SK-N-SH treated with all-trans-retinoic acid at 6 μM for 48 hours (cell line): ENCODE data around the gene TPCN1.

Source experiments
- OSR1 ChIP-seq: fragments of 250-450 bp; sonication (Bioruptor Pico); IDR thresholded peaks from 2 replicates; pipeline ENCODE4 v1.8.0; 2022; ENCODE audit warnings: moderate library complexity, mild to moderate bottlenecking, inconsistent platforms
- SNAI2 ChIP-seq: fragments of 250-450 bp; sonication (Bioruptor Pico); IDR thresholded peaks from 2 replicates; pipeline ENCODE4 v1.5.0; 2020; ENCODE audit warnings: mild to moderate bottlenecking, moderate library complexity
- TCF4 ChIP-seq: fragments of 250-450 bp; sonication (Bioruptor Pico); IDR thresholded peaks from 2 replicates; pipeline ENCODE4 v1.8.0; 2021; ENCODE audit warnings: mild to moderate bottlenecking, moderate library complexity, borderline replicate concordance
- TOX ChIP-seq: fragments of 250-450 bp; sonication (Bioruptor Pico); IDR thresholded peaks from 2 replicates; pipeline ENCODE4 v1.8.0; 2021; ENCODE audit warnings: mild to moderate bottlenecking, moderate library complexity, borderline replicate concordance
- ZFP3 ChIP-seq: fragments of 250-450 bp; sonication (Bioruptor Pico); IDR thresholded peaks from 2 replicates; pipeline ENCODE4 v1.5.0; 2020; ENCODE audit warnings: mild to moderate bottlenecking, moderate library complexity
- TF ChIP-seq, protein P1 (sequence below): fragments of 250-450 bp; sonication (Bioruptor Pico); IDR thresholded peaks from 2 replicates; pipeline ENCODE4 v1.5.0; 2020; ENCODE audit warnings: mild to moderate bottlenecking, moderate library complexity

DNA sequence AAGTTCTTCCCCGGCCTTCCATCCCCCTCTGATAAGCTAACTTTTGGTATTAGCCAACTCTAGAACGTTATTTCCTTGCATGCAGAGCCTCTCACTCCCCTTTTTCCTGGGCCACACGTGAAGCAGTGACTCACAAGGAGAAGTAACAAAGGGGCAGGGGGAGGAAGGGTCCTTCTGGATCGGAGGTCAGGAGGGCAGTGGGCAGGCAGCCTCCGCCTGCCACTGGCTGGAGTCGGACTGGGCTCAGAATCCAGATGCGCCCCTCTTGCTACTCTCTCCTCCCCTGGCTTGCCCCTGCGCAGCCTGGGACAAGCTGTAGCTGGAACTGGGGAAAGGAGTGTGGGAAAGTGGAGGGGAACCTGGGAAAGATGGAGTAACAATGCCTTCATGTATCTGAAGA is 55.0 kb downstream of the TPCN1 start:
- TF ChIP-seq TOX (CRISPR knock-in tag) = no peak
- TF ChIP-seq SNAI2 = no peak
- TF ChIP-seq TCF4 (CRISPR knock-in tag) = no peak
- TF ChIP-seq, protein P1, sequence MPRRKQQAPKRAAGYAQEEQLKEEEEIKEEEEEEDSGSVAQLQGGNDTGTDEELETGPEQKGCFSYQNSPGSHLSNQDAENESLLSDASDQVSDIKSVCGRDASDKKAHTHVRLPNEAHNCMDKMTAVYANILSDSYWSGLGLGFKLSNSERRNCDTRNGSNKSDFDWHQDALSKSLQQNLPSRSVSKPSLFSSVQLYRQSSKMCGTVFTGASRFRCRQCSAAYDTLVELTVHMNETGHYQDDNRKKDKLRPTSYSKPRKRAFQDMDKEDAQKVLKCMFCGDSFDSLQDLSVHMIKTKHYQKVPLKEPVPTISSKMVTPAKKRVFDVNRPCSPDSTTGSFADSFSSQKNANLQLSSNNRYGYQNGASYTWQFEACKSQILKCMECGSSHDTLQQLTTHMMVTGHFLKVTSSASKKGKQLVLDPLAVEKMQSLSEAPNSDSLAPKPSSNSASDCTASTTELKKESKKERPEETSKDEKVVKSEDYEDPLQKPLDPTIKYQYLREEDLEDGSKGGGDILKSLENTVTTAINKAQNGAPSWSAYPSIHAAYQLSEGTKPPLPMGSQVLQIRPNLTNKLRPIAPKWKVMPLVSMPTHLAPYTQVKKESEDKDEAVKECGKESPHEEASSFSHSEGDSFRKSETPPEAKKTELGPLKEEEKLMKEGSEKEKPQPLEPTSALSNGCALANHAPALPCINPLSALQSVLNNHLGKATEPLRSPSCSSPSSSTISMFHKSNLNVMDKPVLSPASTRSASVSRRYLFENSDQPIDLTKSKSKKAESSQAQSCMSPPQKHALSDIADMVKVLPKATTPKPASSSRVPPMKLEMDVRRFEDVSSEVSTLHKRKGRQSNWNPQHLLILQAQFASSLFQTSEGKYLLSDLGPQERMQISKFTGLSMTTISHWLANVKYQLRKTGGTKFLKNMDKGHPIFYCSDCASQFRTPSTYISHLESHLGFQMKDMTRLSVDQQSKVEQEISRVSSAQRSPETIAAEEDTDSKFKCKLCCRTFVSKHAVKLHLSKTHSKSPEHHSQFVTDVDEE (CRISPR knock-in tag) = no peak
- no peak for TF ChIP-seq OSR1 (CRISPR knock-in tag)
- no peak for TF ChIP-seq ZFP3
